CD4-positive, alpha-beta T cell treated with Interleukin-17A for 1 hour (primary cell): ENCODE results near the gene FAM186B.

Source experiments
- DNase-seq: peaks from one replicate; pipeline ENCODE4 v3.0.0-alpha.2; 2020

FAM186B gene

GRCh38 chr12:49604856-49605255, 583 bp downstream of the FAM186B start:
- no peak for DNase-seq

- DNase-seq = no peak
These were observed 1.7 kb downstream of the FAM186B start for GRCh38 chr12:49603721-49604120.

GRCh38 chr12:49599961-49600360, 5.5 kb downstream of the FAM186B start:
- no peak for DNase-seq

GRCh38 chr12:49598527-49598926, 6.9 kb downstream of the FAM186B start:
- no peak for DNase-seq

- DNase-seq = no peak
These were observed 16.5 kb downstream of the FAM186B start for GRCh38 chr12:49588721-49589516.

- no peak for DNase-seq
These were observed 17.2 kb downstream of the FAM186B start for GRCh38 chr12:49588281-49588680.

GRCh38 chr12:49587174-49587908, 18.1 kb downstream of the FAM186B start:
- DNase-seq = no peak

GRCh38 chr12:49585477-49586459, 19.7 kb downstream of the FAM186B start:
- no peak for DNase-seq

- no peak for DNase-seq
These were observed 20.8 kb downstream of the FAM186B start for GRCh38 chr12:49584591-49584990.

- no peak for DNase-seq
These were observed 21.9 kb downstream of the FAM186B start for GRCh38 chr12:49583366-49584094.

- no peak for DNase-seq
These were observed 22.6 kb downstream of the FAM186B start for GRCh38 chr12:49582850-49583249.

GRCh38 chr12:49582201-49582600, 23.2 kb downstream of the FAM186B start:
- DNase-seq = no peak

GRCh38 chr12:49580572-49581535, 24.6 kb downstream of the FAM186B start:
- DNase-seq = peak; percentile 64

- no peak for DNase-seq
These were observed 26.8 kb downstream of the FAM186B start for GRCh38 chr12:49578471-49579112.

- DNase-seq = no peak
These were observed 27.7 kb downstream of the FAM186B start for GRCh38 chr12:49577589-49578315.

GRCh38 chr12:49568442-49569162, 36.8 kb downstream of the FAM186B start:
- no peak for DNase-seq

- peak; percentile 93 for DNase-seq
These were observed 37.6 kb downstream of the FAM186B start, which contains the start of gene MCRS1 for GRCh38 chr12:49567611-49568441. Gene MCRS1 (minus strand): TSS chr12:49568142. CDS start chr12:49566731, 1,411 bp downstream.

GRCh38 chr12:49567302-49567610, 38.2 kb downstream of the FAM186B start:
- no peak for DNase-seq
